Measurements from ENCODE around the gene C19orf85. TPM values are rescaled to one million over a fixed set of nuclear protein-coding genes. Genes with fewer than 3 reads are reported as not detected.

The C19orf85 gene
- total RNA-seq, 1 experiment from 2014 or later: 0.23 TPM

DNA sequence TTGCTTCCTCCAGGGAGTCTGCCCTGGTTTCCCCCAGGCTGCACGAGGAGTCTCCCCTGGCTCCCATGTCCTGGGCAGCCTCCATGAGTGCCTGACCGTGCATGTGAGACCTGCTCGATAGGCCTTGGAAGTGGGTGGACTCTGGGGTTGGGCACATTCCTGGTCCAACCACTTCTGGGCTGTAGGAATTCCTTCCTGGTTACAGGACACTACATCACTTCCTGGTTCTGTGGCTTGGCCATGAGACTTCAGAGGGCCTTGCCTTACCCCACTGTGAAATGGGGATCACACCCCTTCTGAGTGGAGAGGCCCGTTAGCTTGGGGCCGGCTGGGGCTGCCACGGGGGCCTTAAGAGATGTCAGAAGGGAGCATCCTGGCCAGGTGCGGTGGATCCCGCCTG is 7.9 kb upstream of the C19orf85 start:
- no TSS peak for BruUV-seq (replicated peaks)
- TF ChIP-seq, protein P1, sequence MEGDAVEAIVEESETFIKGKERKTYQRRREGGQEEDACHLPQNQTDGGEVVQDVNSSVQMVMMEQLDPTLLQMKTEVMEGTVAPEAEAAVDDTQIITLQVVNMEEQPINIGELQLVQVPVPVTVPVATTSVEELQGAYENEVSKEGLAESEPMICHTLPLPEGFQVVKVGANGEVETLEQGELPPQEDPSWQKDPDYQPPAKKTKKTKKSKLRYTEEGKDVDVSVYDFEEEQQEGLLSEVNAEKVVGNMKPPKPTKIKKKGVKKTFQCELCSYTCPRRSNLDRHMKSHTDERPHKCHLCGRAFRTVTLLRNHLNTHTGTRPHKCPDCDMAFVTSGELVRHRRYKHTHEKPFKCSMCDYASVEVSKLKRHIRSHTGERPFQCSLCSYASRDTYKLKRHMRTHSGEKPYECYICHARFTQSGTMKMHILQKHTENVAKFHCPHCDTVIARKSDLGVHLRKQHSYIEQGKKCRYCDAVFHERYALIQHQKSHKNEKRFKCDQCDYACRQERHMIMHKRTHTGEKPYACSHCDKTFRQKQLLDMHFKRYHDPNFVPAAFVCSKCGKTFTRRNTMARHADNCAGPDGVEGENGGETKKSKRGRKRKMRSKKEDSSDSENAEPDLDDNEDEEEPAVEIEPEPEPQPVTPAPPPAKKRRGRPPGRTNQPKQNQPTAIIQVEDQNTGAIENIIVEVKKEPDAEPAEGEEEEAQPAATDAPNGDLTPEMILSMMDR (IDR thresholded peaks at IDR 0.05; ENCODE audit: unreplicated experiment): no peak
- Mint-ChIP-seq H3K4me3 (ENCODE audit: unreplicated experiment) (peak overlapping the region; percentile 65), H3K36me3 (ENCODE audit: insufficient read depth, unreplicated experiment) (peaks cover 7% of the 10 kb centered on the region), H3K27ac (ENCODE audit: low read depth, unreplicated experiment) (peak overlapping the region; percentile 71), H3K9me3 (ENCODE audit: unreplicated experiment) (no peaks in the 10 kb centered on the region), H3K4me1 (ENCODE audit: insufficient read depth, unreplicated experiment) (peaks cover 8% of the 10 kb centered on the region), H3K27me3 (ENCODE audit: insufficient read depth, unreplicated experiment) (no peaks in the 10 kb centered on the region)
- POLR2A ChIA-PET: no interaction called here
- DNase-seq (ENCODE audit: unreplicated experiment): peak; percentile 57
- CTCF ChIA-PET: interaction anchor here (0.7 to 2.0 kb wide), 2 partner anchors 32 to 116 kb away, joined by 3 to 6 read pairs; no protein-coding TSS in a partner anchor
- intact Hi-C loops (cut with micrococcal nuclease): no loop called here

DNA sequence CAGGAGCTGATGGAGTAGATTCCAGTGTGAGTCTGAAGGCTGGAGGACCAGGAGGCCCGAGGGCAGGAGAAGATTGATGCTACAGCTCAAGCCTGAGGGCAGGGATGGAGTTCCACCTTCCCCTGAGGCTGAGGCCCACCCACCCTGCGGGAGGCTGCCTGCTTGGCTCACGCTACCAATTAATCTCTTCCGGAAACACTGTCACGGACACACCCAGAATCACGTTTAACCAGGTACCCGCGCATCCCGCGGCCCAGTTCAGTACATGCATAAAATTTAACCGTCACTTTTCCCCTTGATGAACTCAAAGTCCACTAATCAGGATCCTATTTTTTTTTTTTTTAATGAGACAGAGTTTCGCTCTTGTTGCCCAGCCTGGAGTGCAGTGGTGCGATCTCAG is 6.7 kb upstream of the C19orf85 start:
- TF ChIP-seq, protein P1 (IDR thresholded peaks at IDR 0.05; ENCODE audit: unreplicated experiment): no peak
- DNase-seq (ENCODE audit: unreplicated experiment): no peak
- intact Hi-C loops (cut with micrococcal nuclease): no loop called here
- ChIA-PET CTCF (interaction anchor here (1.1 to 1.2 kb wide), 2 partner anchors 18 to 33 kb away, joined by 4 to 9 read pairs; no protein-coding TSS in a partner anchor), POLR2A (interaction anchor here (1.3 to 1.5 kb wide), 2 partner anchors 9 to 12 kb away, joined by 4 read pairs; partner anchors contain the start of gene ISOC2)
- H3K4me1 Mint-ChIP-seq (ENCODE audit: insufficient read depth, unreplicated experiment): peaks cover 8% of the 10 kb centered on the region
- H3K4me3 Mint-ChIP-seq (ENCODE audit: unreplicated experiment): no peak overlapping the region
- H3K36me3 Mint-ChIP-seq (ENCODE audit: insufficient read depth, unreplicated experiment): peaks cover 7% of the 10 kb centered on the region
- H3K27me3 Mint-ChIP-seq (ENCODE audit: insufficient read depth, unreplicated experiment): no peaks in the 10 kb centered on the region
- no TSS peak for BruUV-seq (replicated peaks)
- H3K9me3 Mint-ChIP-seq (ENCODE audit: unreplicated experiment): no peaks in the 10 kb centered on the region
- H3K27ac Mint-ChIP-seq (ENCODE audit: low read depth, unreplicated experiment): no peak overlapping the region

DNA sequence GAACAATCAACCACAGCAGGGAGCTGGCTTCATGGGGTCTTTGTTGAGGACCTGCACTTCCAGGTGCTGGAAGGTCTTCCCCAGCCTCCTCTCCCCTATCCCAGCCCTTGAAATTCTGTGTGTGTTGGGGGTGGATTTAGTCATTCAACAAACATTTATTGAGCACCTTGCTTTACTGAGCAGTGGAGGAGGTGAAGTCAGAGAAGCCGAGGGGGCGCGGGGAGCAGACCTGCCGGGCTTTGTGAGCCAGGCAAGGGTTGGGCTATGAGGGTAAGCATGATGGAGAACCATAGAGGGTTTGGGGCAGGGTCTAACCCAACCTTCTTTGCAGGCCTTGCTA is 3.5 kb upstream of the C19orf85 start:
- CTCF ChIA-PET: interaction anchor here (0.6 to 4.3 kb wide), 52 partner anchors 9 to 1014 kb away, joined by 3 to 64 read pairs (median 5); partner anchors contain the start of genes NAT14, TMEM238, ZNF628 and ZNF865
- POLR2A ChIA-PET: interaction anchor here (1.1 to 3.3 kb wide), 3 partner anchors 8 to 132 kb away, joined by 4 to 20 read pairs (median 4); partner anchors contain the start of genes ZNF524 and ZNF628
- no peak overlapping the region for H3K27ac Mint-ChIP-seq (ENCODE audit: low read depth, unreplicated experiment)

More for the DNA sequence above, 3.5 kb upstream of the C19orf85 start:
- TF ChIP-seq, protein P1 (IDR thresholded peaks at IDR 0.05; ENCODE audit: unreplicated experiment): no peak
- Mint-ChIP-seq H3K36me3 (ENCODE audit: insufficient read depth, unreplicated experiment) (peaks cover 7% of the 10 kb centered on the region), H3K27me3 (ENCODE audit: insufficient read depth, unreplicated experiment) (no peaks in the 10 kb centered on the region), H3K4me1 (ENCODE audit: insufficient read depth, unreplicated experiment) (no peaks in the 10 kb centered on the region), H3K4me3 (ENCODE audit: unreplicated experiment) (no peak overlapping the region), H3K9me3 (ENCODE audit: unreplicated experiment) (no peaks in the 10 kb centered on the region)
- DNase-seq (ENCODE audit: unreplicated experiment): no peak
- no TSS peak for BruUV-seq (replicated peaks)
- intact Hi-C loops (cut with micrococcal nuclease): loop anchor here (1.0 kb wide), 2 partner anchors 36 to 163 kb away; no protein-coding TSS in a partner anchor

All from MCF 10A (cell line).